ENCODE measurements around the gene RNF113B. TPM values are rescaled to one million over a fixed set of nuclear protein-coding genes. Genes with fewer than 3 reads are reported as not detected.

The RNF113B gene
- total RNA-seq, 1 experiment from 2014 or later, result not detected

- POLR2A ChIA-PET, result no interaction called here
- intact Hi-C loops (cut with micrococcal nuclease; ENCODE audit: unreplicated experiment), result no loop called here
- no peaks in the 10 kb centered on the region for H3K4me1 Mint-ChIP-seq (ENCODE audit: low read depth, unreplicated experiment)
- CTCF ChIA-PET, result interaction anchor here (0.5 kb wide), 1 partner anchor 76 kb away, joined by 3 read pairs; no protein-coding TSS in a partner anchor
- TF ChIP-seq CTCF (IDR thresholded peaks at IDR 0.05; ENCODE audit: insufficient read depth in 1 of 2, low read depth in 1 of 2, low read length in 1 of 2, severe bottlenecking in 1 of 2, unreplicated experiment in 1 of 2), result no peak
- DNase-seq, result no peak
- peaks cover 63% of the 10 kb centered on the region for H3K36me3 Mint-ChIP-seq (ENCODE audit: insufficient read depth, unreplicated experiment)
- no peak overlapping the region for H3K27ac Mint-ChIP-seq (ENCODE audit: unreplicated experiment)
- no TSS peak for BruUV-seq (replicated peaks)
- no peaks in the 10 kb centered on the region for H3K27me3 ChIP-seq (replicated peaks; ENCODE audit: control insufficient read depth, insufficient read depth, low read length)
- no peaks in the 10 kb centered on the region for H3K27me3 Mint-ChIP-seq (ENCODE audit: insufficient read depth, unreplicated experiment)
- no peak overlapping the region for H3K4me3 ChIP-seq (ENCODE audit: low read depth, low read length)
- no peaks in the 10 kb centered on the region for H3K4me1 ChIP-seq
- no peak overlapping the region for H3K4me3 Mint-ChIP-seq (ENCODE audit: unreplicated experiment)
- H3K9me3 ChIP-seq, result 0 out of 2 replicates have a peak, but pooled peaks cover 2% of the 10 kb centered on the region
- H3K9me3 Mint-ChIP-seq (ENCODE audit: unreplicated experiment), result peaks cover 18% of the 10 kb centered on the region
- H3K36me3 ChIP-seq (ENCODE audit: control insufficient read depth, insufficient read depth, low read length), result no peaks in the 10 kb centered on the region; the same call in 1 of the 2 replicates
Measured at GRCh38 chr13:98214008-98214643, 37.1 kb upstream of the RNF113B start.

GRCh38 chr13:98213354-98213753 lies 36.3 kb upstream of the RNF113B start:
- Mint-ChIP-seq H3K27me3 (ENCODE audit: insufficient read depth, unreplicated experiment) (no peaks in the 10 kb centered on the region), H3K27ac (ENCODE audit: unreplicated experiment) (no peak overlapping the region), H3K36me3 (ENCODE audit: insufficient read depth, unreplicated experiment) (peaks cover 68% of the 10 kb centered on the region), H3K4me1 (ENCODE audit: low read depth, unreplicated experiment) (no peaks in the 10 kb centered on the region), H3K4me3 (ENCODE audit: unreplicated experiment) (no peak overlapping the region), H3K9me3 (ENCODE audit: unreplicated experiment) (peaks cover 18% of the 10 kb centered on the region)
- no peaks in the 10 kb centered on the region; the same call in 1 of the 2 replicates for H3K36me3 ChIP-seq (ENCODE audit: control insufficient read depth, insufficient read depth, low read length)
- no peaks in the 10 kb centered on the region for H3K27me3 ChIP-seq (replicated peaks; ENCODE audit: control insufficient read depth, insufficient read depth, low read length)
- no TSS peak for BruUV-seq (replicated peaks)
- H3K4me3 ChIP-seq (ENCODE audit: low read depth, low read length), result no peak overlapping the region
- CTCF ChIA-PET, result no interaction called here
- POLR2A ChIA-PET, result no interaction called here
- intact Hi-C loops (cut with micrococcal nuclease; ENCODE audit: unreplicated experiment), result no loop called here
- no peak for TF ChIP-seq CTCF (IDR thresholded peaks at IDR 0.05; ENCODE audit: insufficient read depth in 1 of 2, low read depth in 1 of 2, low read length in 1 of 2, severe bottlenecking in 1 of 2, unreplicated experiment in 1 of 2)
- H3K9me3 ChIP-seq, result 0 out of 2 replicates have a peak, but pooled peaks cover 2% of the 10 kb centered on the region
- no peak for DNase-seq
- H3K4me1 ChIP-seq, result no peaks in the 10 kb centered on the region

GRCh38 chr13:98212763-98213162 lies 35.7 kb upstream of the RNF113B start:
- intact Hi-C loops (cut with micrococcal nuclease; ENCODE audit: unreplicated experiment), result no loop called here
- BruUV-seq (replicated peaks), result no TSS peak
- H3K4me3 ChIP-seq (ENCODE audit: low read depth, low read length), result no peak overlapping the region
- Mint-ChIP-seq H3K4me3 (ENCODE audit: unreplicated experiment) (no peak overlapping the region), H3K9me3 (ENCODE audit: unreplicated experiment) (peaks cover 18% of the 10 kb centered on the region), H3K27ac (ENCODE audit: unreplicated experiment) (no peak overlapping the region), H3K36me3 (ENCODE audit: insufficient read depth, unreplicated experiment) (peaks cover 63% of the 10 kb centered on the region), H3K4me1 (ENCODE audit: low read depth, unreplicated experiment) (peaks cover 4% of the 10 kb centered on the region), H3K27me3 (ENCODE audit: insufficient read depth, unreplicated experiment) (no peaks in the 10 kb centered on the region)
- H3K4me1 ChIP-seq, result no peaks in the 10 kb centered on the region
- POLR2A ChIA-PET, result no interaction called here
- H3K36me3 ChIP-seq (ENCODE audit: control insufficient read depth, insufficient read depth, low read length), result no peaks in the 10 kb centered on the region; the same call in 1 of the 2 replicates
- no peak for DNase-seq
- no peaks in the 10 kb centered on the region for H3K27me3 ChIP-seq (replicated peaks; ENCODE audit: control insufficient read depth, insufficient read depth, low read length)
- TF ChIP-seq CTCF (IDR thresholded peaks at IDR 0.05; ENCODE audit: insufficient read depth in 1 of 2, low read depth in 1 of 2, low read length in 1 of 2, severe bottlenecking in 1 of 2, unreplicated experiment in 1 of 2), result no peak
- CTCF ChIA-PET, result no interaction called here
- 0 out of 2 replicates have a peak, but pooled peaks cover 2% of the 10 kb centered on the region for H3K9me3 ChIP-seq
